Measurements from ENCODE around the gene DOP1A.
A peak's percentile ranks its signal among the peaks of the same experiment; 100 is the strongest.

DOP1A gene

GRCh38 chr6:83193747-83194566 is 126.5 kb downstream of the DOP1A start:
- Histone ChIP-seq H3K27ac (ENCODE audit: low read depth in 2 of 2, low read length in 2 of 2) (peak overlapping the region in 1 of 2 donors; percentile 30), H3K27me3 (ENCODE audit: control insufficient read depth in 2 of 2, insufficient read depth in 2 of 2, low read length in 2 of 2) (no peaks in the 10 kb centered on the region), H3K9ac (ENCODE audit: low read depth in 1 of 2, low read length in 2 of 2) (peak overlapping the region; percentile 72 to 88), H3K4me1 (ENCODE audit: control insufficient read depth in 2 of 2, insufficient read depth in 2 of 2, low read length in 2 of 2) (peaks cover 2 to 6% of the 10 kb centered on the region in 2 donors), H3K9me3 (ENCODE audit: control insufficient read depth in 2 of 2, low read length in 2 of 2) (no peaks in the 10 kb centered on the region), H3K4me3 (ENCODE audit: low read length in 2 of 2) (peak overlapping the region; percentile 88 to 93), H3K36me3 (ENCODE audit: control insufficient read depth in 2 of 2, insufficient read depth in 2 of 2, low read length in 2 of 2) (peaks cover 3 to 8% of the 10 kb centered on the region in 2 donors)

GRCh38 chr6:83198486-83199172 is 131.2 kb downstream of the DOP1A start:
- Histone ChIP-seq H3K4me3 (ENCODE audit: low read length in 2 of 2) (no peak overlapping the region), H3K27ac (ENCODE audit: low read depth in 2 of 2, low read length in 2 of 2) (no peak overlapping the region), H3K4me1 (ENCODE audit: control insufficient read depth in 2 of 2, insufficient read depth in 2 of 2, low read length in 2 of 2) (peaks cover 0 to 2% of the 10 kb centered on the region in 2 donors), H3K9me3 (ENCODE audit: control insufficient read depth in 2 of 2, low read length in 2 of 2) (no peaks in the 10 kb centered on the region), H3K9ac (ENCODE audit: low read depth in 1 of 2, low read length in 2 of 2) (no peak overlapping the region), H3K27me3 (ENCODE audit: control insufficient read depth in 2 of 2, insufficient read depth in 2 of 2, low read length in 2 of 2) (no peaks in the 10 kb centered on the region), H3K36me3 (ENCODE audit: control insufficient read depth in 2 of 2, insufficient read depth in 2 of 2, low read length in 2 of 2) (peaks cover 0 to 4% of the 10 kb centered on the region in 2 donors)

- no peaks in the 10 kb centered on the region for H3K4me1 ChIP-seq (ENCODE audit: control insufficient read depth in 2 of 2, insufficient read depth in 2 of 2, low read length in 2 of 2)
- no peaks in the 10 kb centered on the region for H3K27me3 ChIP-seq (ENCODE audit: control insufficient read depth in 2 of 2, insufficient read depth in 2 of 2, low read length in 2 of 2)
- H3K9ac ChIP-seq (ENCODE audit: low read depth in 1 of 2, low read length in 2 of 2): no peak overlapping the region
- H3K36me3 ChIP-seq (ENCODE audit: control insufficient read depth in 2 of 2, insufficient read depth in 2 of 2, low read length in 2 of 2): peaks cover 0 to 4% of the 10 kb centered on the region in 2 donors
- H3K4me3 ChIP-seq (ENCODE audit: low read length in 2 of 2): no peak overlapping the region
- H3K9me3 ChIP-seq (ENCODE audit: control insufficient read depth in 2 of 2, low read length in 2 of 2): no peaks in the 10 kb centered on the region
- H3K27ac ChIP-seq (ENCODE audit: low read depth in 2 of 2, low read length in 2 of 2): no peak overlapping the region
Measured at GRCh38 chr6:83199173-83199862, 131.8 kb downstream of the DOP1A start.

- Histone ChIP-seq H3K27me3 (ENCODE audit: control insufficient read depth in 2 of 2, insufficient read depth in 2 of 2, low read length in 2 of 2) (no peaks in the 10 kb centered on the region), H3K4me1 (ENCODE audit: control insufficient read depth in 2 of 2, insufficient read depth in 2 of 2, low read length in 2 of 2) (no peaks in the 10 kb centered on the region), H3K9me3 (ENCODE audit: control insufficient read depth in 2 of 2, low read length in 2 of 2) (no peaks in the 10 kb centered on the region), H3K9ac (ENCODE audit: low read depth in 1 of 2, low read length in 2 of 2) (no peak overlapping the region), H3K27ac (ENCODE audit: low read depth in 2 of 2, low read length in 2 of 2) (no peak overlapping the region), H3K36me3 (ENCODE audit: control insufficient read depth in 2 of 2, insufficient read depth in 2 of 2, low read length in 2 of 2) (peaks cover 0 to 4% of the 10 kb centered on the region in 2 donors), H3K4me3 (ENCODE audit: low read length in 2 of 2) (no peak overlapping the region)
Measured at GRCh38 chr6:83199863-83200225, 132.4 kb downstream of the DOP1A start.

- no peak overlapping the region for H3K4me3 ChIP-seq (ENCODE audit: low read length in 2 of 2)
- no peaks in the 10 kb centered on the region for H3K36me3 ChIP-seq (ENCODE audit: control insufficient read depth in 2 of 2, insufficient read depth in 2 of 2, low read length in 2 of 2)
- H3K27me3 ChIP-seq (ENCODE audit: control insufficient read depth in 2 of 2, insufficient read depth in 2 of 2, low read length in 2 of 2): no peaks in the 10 kb centered on the region
- H3K9me3 ChIP-seq (ENCODE audit: control insufficient read depth in 2 of 2, low read length in 2 of 2): no peaks in the 10 kb centered on the region
- no peaks in the 10 kb centered on the region for H3K4me1 ChIP-seq (ENCODE audit: control insufficient read depth in 2 of 2, insufficient read depth in 2 of 2, low read length in 2 of 2)
- H3K27ac ChIP-seq (ENCODE audit: low read depth in 2 of 2, low read length in 2 of 2): no peak overlapping the region
- H3K9ac ChIP-seq (ENCODE audit: low read depth in 1 of 2, low read length in 2 of 2): no peak overlapping the region
Measured at GRCh38 chr6:83202031-83202430, 134.6 kb downstream of the DOP1A start.

GRCh38 chr6:83215131-83216047 is 147.9 kb downstream of the DOP1A start:
- no peak overlapping the region for H3K27ac ChIP-seq (ENCODE audit: low read depth in 2 of 2, low read length in 2 of 2)
- no peak overlapping the region for H3K4me3 ChIP-seq (ENCODE audit: low read length in 2 of 2)
- no peaks in the 10 kb centered on the region for H3K9me3 ChIP-seq (ENCODE audit: control insufficient read depth in 2 of 2, low read length in 2 of 2)
- no peaks in the 10 kb centered on the region for H3K36me3 ChIP-seq (ENCODE audit: control insufficient read depth in 2 of 2, insufficient read depth in 2 of 2, low read length in 2 of 2)
- H3K4me1 ChIP-seq (ENCODE audit: control insufficient read depth in 2 of 2, insufficient read depth in 2 of 2, low read length in 2 of 2): no peaks in the 10 kb centered on the region
- no peaks in the 10 kb centered on the region for H3K27me3 ChIP-seq (ENCODE audit: control insufficient read depth in 2 of 2, insufficient read depth in 2 of 2, low read length in 2 of 2)
- H3K9ac ChIP-seq (ENCODE audit: low read depth in 1 of 2, low read length in 2 of 2): no peak overlapping the region

GRCh38 chr6:83216806-83217205 is 149.3 kb downstream of the DOP1A start:
- Histone ChIP-seq H3K4me3 (ENCODE audit: low read length in 2 of 2) (no peak overlapping the region), H3K9me3 (ENCODE audit: control insufficient read depth in 2 of 2, low read length in 2 of 2) (no peaks in the 10 kb centered on the region), H3K27me3 (ENCODE audit: control insufficient read depth in 2 of 2, insufficient read depth in 2 of 2, low read length in 2 of 2) (no peaks in the 10 kb centered on the region), H3K4me1 (ENCODE audit: control insufficient read depth in 2 of 2, insufficient read depth in 2 of 2, low read length in 2 of 2) (no peaks in the 10 kb centered on the region), H3K27ac (ENCODE audit: low read depth in 2 of 2, low read length in 2 of 2) (no peak overlapping the region), H3K36me3 (ENCODE audit: control insufficient read depth in 2 of 2, insufficient read depth in 2 of 2, low read length in 2 of 2) (no peaks in the 10 kb centered on the region), H3K9ac (ENCODE audit: low read depth in 1 of 2, low read length in 2 of 2) (no peak overlapping the region)
